NCI-H1105 treated with DMSO at 0.1 percent for 48 hours (cell line): ENCODE measurements around the gene LONP1.
"Not testable (repeated sequence)": the region's sequence is repeated elsewhere in the genome, so short reads cannot be mapped to it uniquely, and the experiment has no call there.

Source experiments
- DNase-seq: peaks from one replicate; lab custom pipeline; 2025; lab: John Stamatoyannopoulos, UW

LONP1 gene

GRCh38 chr19:5711025-5711424 lies 8.9 kb downstream of the LONP1 start:
- no peak for DNase-seq

- DNase-seq, result no peak
Measured at GRCh38 chr19:5707576-5708575, 12.1 kb downstream of the LONP1 start.

- no peak for DNase-seq
Measured at GRCh38 chr19:5706876-5707573, 12.9 kb downstream of the LONP1 start.

DNA sequence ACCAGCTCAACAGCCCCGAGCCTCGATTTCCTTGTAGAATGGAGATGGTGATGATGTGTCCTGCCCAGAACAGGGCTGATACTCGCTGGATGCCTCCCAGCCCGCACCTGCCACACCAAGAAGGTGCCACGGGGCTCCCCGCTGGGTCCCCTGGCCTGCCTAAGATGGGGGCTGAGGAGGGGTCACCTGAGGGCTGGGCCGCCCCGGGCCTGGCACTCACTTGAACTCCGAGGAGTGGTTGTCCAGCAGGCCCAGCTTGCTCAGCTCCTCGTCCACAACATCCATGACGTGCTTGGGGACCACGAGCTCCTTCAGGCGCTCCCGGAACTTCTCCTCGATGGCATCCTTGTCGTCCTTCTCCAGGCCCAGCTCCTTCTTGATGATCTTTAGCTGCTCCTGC lies 14.4 kb downstream of the LONP1 start:
- DNase-seq, result no peak

DNA sequence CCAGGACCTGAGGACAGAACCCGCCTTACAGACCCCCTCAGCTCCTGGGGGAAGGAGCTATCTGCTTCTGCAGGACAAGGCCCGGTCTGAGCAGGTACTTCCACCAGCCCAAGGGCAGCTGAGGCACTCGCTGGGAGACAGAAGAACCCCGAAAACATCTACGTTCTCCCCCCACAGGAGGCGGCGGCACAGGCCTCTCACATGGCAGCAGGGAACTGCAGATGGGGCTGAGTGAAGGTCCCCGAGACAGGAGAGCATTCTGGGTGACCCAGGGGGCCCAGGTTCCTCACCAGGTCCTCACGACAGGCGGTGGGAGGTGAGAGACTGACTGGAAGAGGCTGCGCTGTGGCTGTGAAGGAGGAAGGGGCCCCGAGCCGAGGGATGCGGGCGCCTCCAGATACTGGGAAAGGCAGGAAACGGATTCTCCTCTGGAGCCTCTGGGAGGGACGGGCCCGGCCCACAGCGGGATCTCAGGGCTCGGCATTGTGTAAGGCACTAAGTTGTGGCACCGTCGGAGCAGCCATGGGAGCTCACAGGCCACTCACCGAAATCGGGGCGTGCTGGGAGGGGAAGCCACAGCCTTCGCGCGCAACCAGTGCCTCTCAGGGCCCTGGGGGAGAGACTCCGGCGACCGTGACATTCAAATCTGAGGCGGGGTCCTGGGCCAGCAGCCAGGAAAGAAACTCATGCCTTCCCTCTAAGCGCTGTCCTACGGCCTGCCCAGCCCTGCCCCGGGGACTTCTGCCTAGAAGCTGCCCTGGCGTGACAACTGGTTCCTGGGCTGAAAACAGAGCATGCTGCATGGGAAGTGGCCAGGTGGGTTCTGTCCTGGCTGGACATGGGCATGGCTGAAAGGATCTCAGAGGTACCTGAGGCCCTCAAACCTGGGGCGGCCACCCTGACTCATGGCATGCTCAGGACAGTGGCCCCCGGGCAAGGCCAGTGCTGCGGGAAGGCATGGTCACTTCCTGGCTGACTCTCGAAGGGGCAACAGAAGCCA lies 15.8 kb downstream of the LONP1 start:
- DNase-seq, result no peak

DNA sequence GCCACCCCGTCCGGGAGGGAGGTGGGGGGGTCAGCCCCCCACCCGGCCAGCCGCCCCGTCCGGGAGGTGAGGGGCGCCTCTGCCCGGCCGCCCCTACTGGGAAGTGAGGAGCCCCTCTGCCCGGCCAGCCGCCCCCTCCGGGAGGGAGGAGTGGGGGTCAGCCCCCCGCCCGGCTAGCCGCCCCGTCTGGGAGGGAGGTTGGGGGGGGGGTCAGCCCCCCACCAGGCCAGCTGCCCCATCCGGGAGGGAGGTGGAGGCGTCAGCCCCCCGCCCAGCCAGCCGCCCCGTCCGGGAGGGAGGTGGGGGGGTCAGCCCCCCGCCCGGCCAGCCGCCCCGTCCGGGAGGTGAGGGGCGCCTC lies 17.9 kb downstream of the LONP1 start:
- DNase-seq, result not testable (repeated sequence)

DNA sequence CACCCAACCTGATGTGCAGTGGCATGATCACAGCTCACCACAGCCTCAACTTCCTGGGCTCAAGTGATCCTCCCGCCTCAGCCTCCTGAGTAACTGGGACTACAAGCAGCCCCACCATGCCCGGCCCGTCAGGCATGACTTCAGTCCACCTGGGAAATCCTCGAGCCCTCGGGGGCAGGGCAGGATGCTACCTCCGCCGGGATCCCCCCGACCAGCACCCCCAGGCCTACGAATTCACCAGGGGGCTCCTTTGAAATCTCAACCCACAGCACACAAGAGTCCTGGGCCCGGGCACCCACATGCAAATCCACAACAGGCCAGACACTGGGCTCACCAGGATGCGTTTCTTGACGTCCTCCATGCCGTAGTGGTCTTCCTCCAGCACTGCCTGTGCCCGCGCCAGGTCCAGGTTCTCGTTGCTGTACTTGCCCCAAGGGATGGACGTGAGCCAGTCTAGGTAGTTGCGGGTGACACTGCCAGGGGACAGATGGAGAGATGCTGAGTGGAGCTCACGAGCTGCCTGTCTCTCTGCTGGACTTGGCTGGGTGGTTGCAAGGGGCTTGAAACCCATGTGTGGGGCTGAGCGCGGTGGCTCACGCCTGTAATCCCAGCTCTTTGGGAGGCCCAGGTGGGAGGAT lies 19.4 kb downstream of the LONP1 start:
- DNase-seq, result no peak

DNA sequence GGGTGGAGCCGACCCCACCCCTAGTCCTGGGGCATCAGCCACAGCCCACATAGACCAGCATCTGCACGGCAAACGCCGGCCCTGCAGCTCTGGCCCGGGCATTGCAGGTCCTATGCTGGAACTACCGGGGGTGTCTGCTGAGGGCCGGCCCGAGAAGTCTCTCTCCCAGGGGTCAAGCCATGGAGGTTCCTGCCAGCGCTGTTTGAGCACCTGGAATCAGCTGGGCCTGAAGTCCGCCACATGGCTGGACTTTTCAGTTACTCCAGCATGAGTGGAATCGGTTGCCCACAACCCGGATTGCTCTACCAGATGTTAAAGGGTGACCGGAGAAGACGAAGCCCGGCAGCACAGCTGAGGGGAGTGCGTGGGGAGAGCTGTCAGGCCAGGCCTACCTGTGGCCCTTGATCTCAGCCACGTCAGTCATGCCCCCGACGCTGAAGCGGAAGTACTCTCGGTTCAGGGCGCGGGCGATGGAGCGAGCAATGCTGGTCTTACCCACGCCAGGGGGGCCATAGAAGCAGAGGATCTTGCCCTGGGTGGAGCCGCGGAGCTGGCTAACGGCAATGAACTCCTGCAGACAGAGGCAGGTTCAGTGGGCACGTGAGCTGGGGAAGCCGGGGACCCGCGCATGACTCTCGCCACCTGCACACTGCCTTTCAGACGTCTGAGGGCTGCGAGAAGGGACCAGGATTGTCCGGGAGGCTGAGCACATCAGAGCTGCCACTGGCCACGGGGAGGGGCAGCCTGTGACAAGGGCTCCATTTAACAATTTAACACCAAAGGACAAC lies 21.1 kb downstream of the LONP1 start:
- no peak for DNase-seq

DNA sequence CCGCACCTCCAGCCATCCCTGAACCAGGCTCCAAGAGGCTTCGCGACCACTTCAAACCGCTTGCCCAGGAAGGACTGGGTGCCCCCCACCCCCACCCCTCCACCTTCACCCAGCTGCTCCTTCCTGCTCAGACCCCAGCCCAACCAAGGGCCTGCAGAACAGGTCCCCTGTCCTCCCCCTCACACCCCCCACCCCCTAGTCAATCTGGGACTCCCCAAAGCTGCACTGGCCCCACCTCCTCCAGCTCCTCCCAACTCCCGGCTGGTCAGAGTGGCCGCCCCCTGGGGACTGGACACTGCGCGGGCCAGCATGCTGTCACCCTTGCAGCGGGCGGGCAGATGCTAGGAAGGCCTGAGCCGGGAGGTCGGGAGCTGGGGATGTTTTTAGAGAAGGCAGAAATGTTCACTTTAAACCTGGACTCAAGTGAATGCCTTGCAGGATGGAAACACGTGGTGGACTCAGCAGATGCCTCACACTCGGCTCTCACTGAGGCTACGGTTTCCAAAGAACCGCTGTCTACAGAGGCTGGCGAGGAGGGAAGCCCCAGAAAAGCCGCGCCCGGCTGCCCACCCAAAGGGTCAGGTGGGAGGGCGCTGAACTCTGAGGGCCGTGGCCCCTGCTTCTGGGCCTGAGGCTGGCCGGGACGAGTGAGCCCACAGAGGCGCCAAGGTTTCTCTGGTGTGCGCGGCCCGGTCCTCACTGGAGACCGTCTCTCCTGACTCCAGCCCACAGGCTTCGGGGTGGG lies 21.9 kb downstream of the LONP1 start:
- no peak for DNase-seq

- DNase-seq, result no peak
Measured at GRCh38 chr19:5697022-5697889, 22.7 kb downstream of the LONP1 start.

DNA sequence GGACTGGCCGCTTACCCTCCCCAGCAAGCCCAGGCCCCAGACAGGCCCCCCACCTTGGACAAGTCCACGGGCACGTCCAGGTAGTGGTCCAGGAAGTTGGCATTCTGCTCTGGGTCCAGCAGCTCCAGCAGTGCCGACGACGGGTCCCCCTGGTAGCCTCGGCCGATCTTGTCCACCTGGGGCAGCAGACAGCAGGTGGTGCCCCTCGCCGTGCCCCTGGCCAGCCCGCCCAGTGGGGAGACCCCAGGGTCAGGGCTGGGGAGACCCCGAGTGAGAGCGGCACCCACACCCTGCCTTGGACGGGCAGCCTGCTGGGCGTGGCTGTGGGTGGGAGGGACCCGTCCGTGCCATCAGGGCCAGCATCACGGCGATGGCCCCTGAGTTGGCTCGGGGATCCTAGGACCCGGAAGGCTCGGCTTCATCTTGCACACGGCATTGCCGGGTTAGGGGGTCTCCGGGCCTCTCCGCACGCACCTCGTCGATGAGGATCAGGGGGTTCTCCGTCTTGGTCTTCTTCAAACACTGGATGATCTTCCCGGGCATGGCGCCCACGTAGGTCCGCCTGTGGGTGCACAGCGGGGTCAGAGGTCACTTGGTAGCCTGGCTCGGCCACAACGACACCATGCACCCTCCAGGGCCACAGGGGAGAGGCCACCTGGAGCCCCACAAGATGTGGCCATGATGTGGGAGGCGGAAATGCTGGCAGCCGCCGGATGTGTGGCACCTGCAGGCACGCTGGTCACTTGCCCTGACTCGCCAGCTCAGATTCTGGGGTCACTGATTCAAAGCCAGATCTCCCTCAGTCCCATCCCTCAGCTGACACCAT lies 23.5 kb downstream of the LONP1 start:
- DNase-seq, result no peak

- no peak for DNase-seq
Measured at GRCh38 chr19:5695649-5696195, 24.2 kb downstream of the LONP1 start.

GRCh38 chr19:5694956-5695648 lies 24.8 kb downstream of the LONP1 start:
- no peak for DNase-seq

DNA sequence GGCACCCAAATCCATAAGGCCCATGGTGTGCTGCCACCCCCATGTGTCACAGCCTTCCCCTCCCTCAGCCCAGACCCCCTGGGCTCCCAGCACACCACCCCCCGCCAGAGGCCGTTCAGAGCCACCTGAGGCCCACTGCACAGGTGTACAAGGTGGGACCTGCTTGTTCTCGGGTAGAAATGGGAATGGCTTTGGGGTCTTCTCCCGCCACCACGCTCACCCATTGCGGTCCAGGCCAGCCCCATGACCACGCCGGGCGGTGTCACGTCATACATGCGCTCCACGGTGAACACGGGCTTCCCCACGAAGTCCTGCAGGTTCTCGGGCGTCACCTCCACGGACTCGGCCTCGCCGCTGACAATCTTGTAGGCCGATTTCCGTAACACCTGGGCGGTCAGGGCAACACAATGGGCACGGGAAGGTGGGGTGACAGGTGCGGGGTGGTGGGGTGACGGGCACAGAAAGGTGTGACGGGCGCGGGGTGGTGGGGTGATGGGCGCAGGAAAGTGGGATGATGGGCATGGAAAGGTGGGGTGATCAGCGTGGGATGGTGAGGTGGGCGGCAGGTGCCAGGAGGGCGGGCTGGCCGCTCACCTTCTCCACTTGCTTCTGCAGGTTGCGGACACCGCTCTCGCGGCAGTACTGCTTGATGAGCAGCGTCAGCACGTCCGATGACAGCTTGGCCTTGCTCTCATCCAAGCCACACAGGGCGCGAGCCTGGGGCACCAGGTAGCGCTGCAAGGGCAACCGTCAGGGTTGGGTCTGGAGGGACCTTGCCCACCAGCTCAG lies 25.6 kb downstream of the LONP1 start:
- no peak for DNase-seq

DNA sequence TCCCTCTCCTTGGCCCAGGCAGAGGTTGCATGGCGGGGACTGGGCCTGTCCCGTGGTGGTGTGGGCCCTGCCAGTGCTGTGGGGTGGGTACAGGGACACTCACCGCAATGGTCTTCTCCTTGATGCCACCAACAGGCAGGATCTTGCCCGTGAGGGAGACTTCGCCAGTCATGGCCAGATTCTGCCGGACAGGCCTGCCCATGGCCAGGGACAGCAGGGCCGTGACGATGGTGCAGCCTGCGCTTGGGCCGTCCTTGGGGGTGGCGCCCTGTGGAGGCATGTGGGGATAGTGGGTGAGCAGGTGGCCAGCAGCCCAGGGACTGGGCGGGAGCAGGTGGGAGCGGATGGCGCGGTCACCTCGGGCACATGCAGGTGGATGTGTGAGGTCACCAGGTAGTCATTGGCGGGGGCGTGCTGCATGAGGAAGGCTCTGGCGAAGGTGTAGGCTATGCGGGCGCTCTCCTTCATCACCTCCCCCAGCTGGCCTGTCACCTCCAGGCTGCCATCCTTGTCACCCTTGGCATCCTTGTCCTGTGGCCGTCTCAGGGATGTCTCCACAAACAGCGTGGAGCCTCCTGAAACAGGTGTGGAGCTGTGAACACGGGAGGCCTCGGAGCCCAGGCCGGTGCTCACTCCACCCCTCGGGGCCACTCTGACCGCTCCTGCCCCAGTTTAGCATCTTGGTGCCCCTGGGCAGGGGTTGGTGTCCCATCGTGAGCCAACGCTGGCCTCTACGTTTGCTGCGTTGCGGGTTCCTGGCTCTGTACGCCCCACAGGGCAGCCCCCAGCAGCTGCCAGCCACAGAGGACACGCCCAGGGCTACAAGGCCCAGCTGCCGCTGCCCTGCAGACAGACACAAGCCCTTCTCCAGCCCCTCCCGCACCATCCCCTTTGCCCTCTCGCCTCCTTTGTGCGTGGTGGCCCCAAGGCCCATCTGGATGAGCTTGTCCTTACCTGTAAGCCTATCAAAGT lies 26.5 kb downstream of the LONP1 start:
- DNase-seq, result no peak
